Hepatocyte (in vitro differentiated cells): Measurements from ENCODE around the gene STARD9.

Experiments
- CTCF ChIP-seq: fragments of 200-600 bp; sonication (generic); IDR thresholded peaks from 2 replicates; pipeline ENCODE4 v1.5.1; 2016; ENCODE audit warnings: antibody characterized with exemption, mild to moderate bottlenecking; ENCODE audit not compliant: poor library complexity
- EZH2phosphoT487 ChIP-seq: fragments of 200-600 bp; sonication (generic); IDR thresholded peaks from one replicate; pipeline ENCODE4 v1.6.1; 2018; ENCODE audit warnings: antibody characterized with exemption, mild to moderate bottlenecking, low read depth, moderate library complexity; ENCODE audit not compliant: unreplicated experiment, severe bottlenecking

GRCh38 chr15:42623951-42624350, 48.5 kb downstream of the STARD9 start:
- no peak for TF ChIP-seq CTCF
- no peak for TF ChIP-seq EZH2phosphoT487
